Panc1 (cell line): Measurements from ENCODE around the gene NFE2L3. TPM values are rescaled to one million over a fixed set of nuclear protein-coding genes. Genes with fewer than 3 reads are reported as not detected.

Experiments used
- ATAC-seq: fragments of 200-7000 bp; cut with Tn5 transposase; 2 replicates; pipeline ENCODE4 v1.9.1; 2020; ENCODE audit warnings: mild to moderate bottlenecking, moderate library complexity
- BruUV-seq: library from RNA; stranded (reverse); fragments of 400-500 nt; replicated peaks from 2 replicates; lab custom pipeline; 2021; lab: Mats Ljungman, UMichigan
- CTCF ChIA-PET: fragments of 300-600 bp; sonication (Branson Sonifier 250); formaldehyde crosslinking; loops from one replicate; lab custom pipeline; 2022; ENCODE audit warnings: antibody characterized with exemption; lab: Charles Lee
- POLR2A ChIA-PET: fragments of 300-600 bp; sonication (Branson Sonifier 250); formaldehyde crosslinking; loops from one replicate; lab custom pipeline; 2022; ENCODE audit warnings: antibody characterized with exemption; lab: Charles Lee
- DNase-seq: peaks from one replicate; pipeline ENCODE4 v3.0.0-alpha.2; 2010; ENCODE audit warnings: low read depth, low spot score
- H3K27ac ChIP-seq: 2 replicates; pipeline ENCODE4 v1.5.1; 2011; ENCODE audit warnings: mild to moderate bottlenecking, low read length, inconsistent platforms
- H3K27me3 ChIP-seq: fragments of 200-500 bp; sonication (Bioruptor generic); 2 replicates; pipeline ENCODE4 v1.6.0; 2014; ENCODE audit warnings: low read length, inconsistent platforms; ENCODE audit not compliant: control insufficient read depth, insufficient read depth
- H3K36me3 ChIP-seq: fragments of 200-500 bp; sonication (Bioruptor generic); 2 replicates; pipeline ENCODE4 v1.5.1; 2014; ENCODE audit warnings: inconsistent platforms, mild to moderate bottlenecking, low read length, moderate library complexity; ENCODE audit not compliant: control insufficient read depth, insufficient read depth
- H3K4me1 ChIP-seq: 2 replicates; pipeline ENCODE4 v1.5.1; 2011; ENCODE audit warnings: inconsistent platforms, mild to moderate bottlenecking, low read length, moderate library complexity; ENCODE audit not compliant: control insufficient read depth, insufficient read depth
- H3K4me3 ChIP-seq, 2 experiments: 2 replicates each; pipeline ENCODE4 v1.5.1; 2011 to 2012; ENCODE audit warnings: low read depth in 2 of 2, low read length in 2 of 2, mild to moderate bottlenecking in 2 of 2, inconsistent platforms in 1 of 2, moderate library complexity in 1 of 2
- H3K9me3 ChIP-seq: fragments of 200-500 bp; sonication (Bioruptor generic); 2 replicates; pipeline ENCODE4 v1.5.1; 2014; ENCODE audit warnings: low read depth, mild to moderate bottlenecking, inconsistent platforms, low read length, moderate library complexity; ENCODE audit not compliant: control insufficient read depth, insufficient read depth
- POLR2AphosphoS5 ChIP-seq: IDR thresholded peaks from 2 replicates; pipeline ENCODE4 v1.6.1; 2012; ENCODE audit warnings: mild to moderate bottlenecking, low read depth, low read length, moderate library complexity
- SIN3A ChIP-seq: IDR thresholded peaks from 2 replicates; pipeline ENCODE4 v1.6.1; 2012; ENCODE audit warnings: low read depth, mild to moderate bottlenecking, low read length, moderate library complexity, borderline replicate concordance; ENCODE audit not compliant: insufficient read depth
- TCF7L2 ChIP-seq: IDR thresholded peaks from 2 replicates; pipeline ENCODE4 v1.6.1; 2011; ENCODE audit warnings: mild to moderate bottlenecking, low read depth, low read length, inconsistent platforms
- in situ Hi-C: cut with HindIII; loops from 2 replicates; pipeline ENCODE4 v1.10.0; 2016; ENCODE audit warnings: low sequenced_read_pairs, low pct_unique_long_range_greater_than_20kb
- intact Hi-C: fragments of 100-400 bp; cut with micrococcal nuclease; formaldehyde crosslinking; loops from one replicate; pipeline ENCODE4 v1.10.0; 2022; ENCODE audit not compliant: unreplicated experiment
- total RNA-seq: library from RNA; stranded (reverse); gene quantifications from one replicate; pipeline ENCODE4 v1.2.1, GENCODE V29; 2021; ENCODE audit not compliant: unreplicated experiment
- TF ChIP-seq, protein P1 (sequence below), 2 experiments: IDR thresholded peaks; 2 replicates each; pipeline ENCODE4 v1.6.1; 2011 to 2012; ENCODE audit warnings: low read depth in 2 of 2, control low read depth in 1 of 2, low read length in 1 of 2, mild to moderate bottlenecking in 1 of 2, moderate library complexity in 1 of 2; ENCODE audit not compliant: insufficient read depth in 1 of 2
- TF ChIP-seq, protein P2 (sequence below): fragments of 450-650 bp; IDR thresholded peaks from 2 replicates; pipeline ENCODE4 v1.5.1; 2017; ENCODE audit warnings: mild to moderate bottlenecking

Gene NFE2L3
- total RNA-seq, 1 experiment from 2014 or later: 78.5 TPM

DNA sequence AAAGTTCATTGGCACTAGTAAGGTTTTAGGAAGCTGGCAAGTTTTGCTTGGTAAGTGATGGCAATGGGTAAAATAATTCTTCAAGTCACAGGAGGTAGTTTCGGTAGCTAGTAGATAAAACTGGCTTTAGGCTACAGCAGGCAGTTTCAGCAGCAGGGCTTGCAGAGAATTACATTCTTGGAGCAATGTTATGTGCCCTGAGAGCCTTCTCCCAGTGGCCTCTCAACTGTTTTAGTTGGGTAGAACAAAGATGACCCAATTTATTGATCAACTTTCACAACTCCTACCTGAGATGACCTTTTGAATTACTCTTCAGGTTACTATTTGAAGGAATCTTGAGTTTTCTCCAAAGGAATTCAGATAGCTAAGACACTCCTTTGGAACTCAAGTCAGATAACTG lies 16.4 kb upstream of the NFE2L3 start:
- no peaks in the 10 kb centered on the region for H3K4me1 ChIP-seq
- no peak overlapping the region for H3K4me3 ChIP-seq
- DNase-seq: no peak
- H3K27ac ChIP-seq: no peak overlapping the region
- no TSS peak for BruUV-seq
- no peaks in the 10 kb centered on the region for H3K36me3 ChIP-seq
- ATAC-seq: no peak
- no peaks in the 10 kb centered on the region for H3K27me3 ChIP-seq
- TF ChIP-seq, protein P1, sequence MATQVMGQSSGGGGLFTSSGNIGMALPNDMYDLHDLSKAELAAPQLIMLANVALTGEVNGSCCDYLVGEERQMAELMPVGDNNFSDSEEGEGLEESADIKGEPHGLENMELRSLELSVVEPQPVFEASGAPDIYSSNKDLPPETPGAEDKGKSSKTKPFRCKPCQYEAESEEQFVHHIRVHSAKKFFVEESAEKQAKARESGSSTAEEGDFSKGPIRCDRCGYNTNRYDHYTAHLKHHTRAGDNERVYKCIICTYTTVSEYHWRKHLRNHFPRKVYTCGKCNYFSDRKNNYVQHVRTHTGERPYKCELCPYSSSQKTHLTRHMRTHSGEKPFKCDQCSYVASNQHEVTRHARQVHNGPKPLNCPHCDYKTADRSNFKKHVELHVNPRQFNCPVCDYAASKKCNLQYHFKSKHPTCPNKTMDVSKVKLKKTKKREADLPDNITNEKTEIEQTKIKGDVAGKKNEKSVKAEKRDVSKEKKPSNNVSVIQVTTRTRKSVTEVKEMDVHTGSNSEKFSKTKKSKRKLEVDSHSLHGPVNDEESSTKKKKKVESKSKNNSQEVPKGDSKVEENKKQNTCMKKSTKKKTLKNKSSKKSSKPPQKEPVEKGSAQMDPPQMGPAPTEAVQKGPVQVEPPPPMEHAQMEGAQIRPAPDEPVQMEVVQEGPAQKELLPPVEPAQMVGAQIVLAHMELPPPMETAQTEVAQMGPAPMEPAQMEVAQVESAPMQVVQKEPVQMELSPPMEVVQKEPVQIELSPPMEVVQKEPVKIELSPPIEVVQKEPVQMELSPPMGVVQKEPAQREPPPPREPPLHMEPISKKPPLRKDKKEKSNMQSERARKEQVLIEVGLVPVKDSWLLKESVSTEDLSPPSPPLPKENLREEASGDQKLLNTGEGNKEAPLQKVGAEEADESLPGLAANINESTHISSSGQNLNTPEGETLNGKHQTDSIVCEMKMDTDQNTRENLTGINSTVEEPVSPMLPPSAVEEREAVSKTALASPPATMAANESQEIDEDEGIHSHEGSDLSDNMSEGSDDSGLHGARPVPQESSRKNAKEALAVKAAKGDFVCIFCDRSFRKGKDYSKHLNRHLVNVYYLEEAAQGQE (IDR thresholded peaks at IDR 0.05; ENCODE audit: insufficient read depth in 1 of 2, low read depth in 2 of 2, low read length in 1 of 2): no peak
- TF ChIP-seq SIN3A (no peak), TCF7L2 (no peak), POLR2AphosphoS5 (no peak)
- TF ChIP-seq, protein P2, sequence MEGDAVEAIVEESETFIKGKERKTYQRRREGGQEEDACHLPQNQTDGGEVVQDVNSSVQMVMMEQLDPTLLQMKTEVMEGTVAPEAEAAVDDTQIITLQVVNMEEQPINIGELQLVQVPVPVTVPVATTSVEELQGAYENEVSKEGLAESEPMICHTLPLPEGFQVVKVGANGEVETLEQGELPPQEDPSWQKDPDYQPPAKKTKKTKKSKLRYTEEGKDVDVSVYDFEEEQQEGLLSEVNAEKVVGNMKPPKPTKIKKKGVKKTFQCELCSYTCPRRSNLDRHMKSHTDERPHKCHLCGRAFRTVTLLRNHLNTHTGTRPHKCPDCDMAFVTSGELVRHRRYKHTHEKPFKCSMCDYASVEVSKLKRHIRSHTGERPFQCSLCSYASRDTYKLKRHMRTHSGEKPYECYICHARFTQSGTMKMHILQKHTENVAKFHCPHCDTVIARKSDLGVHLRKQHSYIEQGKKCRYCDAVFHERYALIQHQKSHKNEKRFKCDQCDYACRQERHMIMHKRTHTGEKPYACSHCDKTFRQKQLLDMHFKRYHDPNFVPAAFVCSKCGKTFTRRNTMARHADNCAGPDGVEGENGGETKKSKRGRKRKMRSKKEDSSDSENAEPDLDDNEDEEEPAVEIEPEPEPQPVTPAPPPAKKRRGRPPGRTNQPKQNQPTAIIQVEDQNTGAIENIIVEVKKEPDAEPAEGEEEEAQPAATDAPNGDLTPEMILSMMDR: no peak
- CTCF ChIA-PET: no interaction called here
- H3K9me3 ChIP-seq: 0 out of 2 replicates have a peak, but pooled peaks cover 2% of the 10 kb centered on the region
- POLR2A ChIA-PET: no interaction called here
- in situ Hi-C loops: no loop called here
- intact Hi-C loops: no loop called here

DNA sequence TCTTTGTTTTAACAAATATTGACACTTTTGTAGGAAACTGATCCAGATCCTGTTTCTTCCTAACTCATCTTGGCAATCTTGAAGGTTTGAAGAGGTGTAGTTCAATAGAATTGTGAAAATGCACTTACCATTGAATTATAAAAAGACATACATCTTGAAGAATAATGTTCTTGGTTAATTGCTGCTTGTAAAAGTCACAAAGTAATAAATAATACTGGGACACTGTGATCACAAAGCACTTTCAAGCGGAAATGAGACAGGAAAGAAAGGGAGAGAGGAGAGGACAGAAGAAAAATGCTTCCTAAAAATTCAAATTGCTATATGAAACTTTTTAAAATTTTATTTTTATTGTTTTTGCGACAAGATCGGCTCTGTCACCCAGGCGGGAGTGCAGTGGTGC lies 15.2 kb upstream of the NFE2L3 start:
- Histone ChIP-seq H3K27me3 (no peaks in the 10 kb centered on the region), H3K27ac (no peak overlapping the region), H3K4me3 (no peak overlapping the region), H3K9me3 (0 out of 2 replicates have a peak, but pooled peaks cover 2% of the 10 kb centered on the region), H3K36me3 (no peaks in the 10 kb centered on the region), H3K4me1 (no peaks in the 10 kb centered on the region)
- in situ Hi-C loops (no loop called here), intact Hi-C loops (no loop called here)
- ChIA-PET CTCF (no interaction called here), POLR2A (no interaction called here)
- BruUV-seq: no TSS peak
- DNase-seq (no peak), ATAC-seq (no peak)
- TF ChIP-seq, protein P1 (IDR thresholded peaks at IDR 0.05; ENCODE audit: insufficient read depth in 1 of 2, low read depth in 2 of 2, low read length in 1 of 2): no peak
- TF ChIP-seq POLR2AphosphoS5: no peak
- no peak for TF ChIP-seq SIN3A
- TF ChIP-seq TCF7L2: no peak
- TF ChIP-seq, protein P2: no peak
